Liver (tissue), 3 donors: ENCODE measurements around the gene APOOL.

ENCODE experiments used
- EGR1 ChIP-seq, 2 donors: IDR thresholded peaks; 2 replicates each; pipeline ENCODE4 v1.6.1; 2016 to 2018; ENCODE audit warnings: antibody characterized with exemption in 2 of 2, low read depth in 2 of 2
- FOXA1 ChIP-seq: IDR thresholded peaks from 2 replicates; pipeline ENCODE4 v1.6.1; 2016; ENCODE audit warnings: antibody characterized with exemption
- JUND ChIP-seq, 2 donors: IDR thresholded peaks; 2 replicates each; pipeline ENCODE4 v1.6.1; 2016; ENCODE audit warnings: antibody characterized with exemption in 2 of 2
- MAX ChIP-seq: IDR thresholded peaks from 2 replicates; pipeline ENCODE4 v1.6.1; 2016; ENCODE audit warnings: antibody characterized with exemption
- NR2F2 ChIP-seq: IDR thresholded peaks from 2 replicates; pipeline ENCODE4 v1.6.1; 2016; ENCODE audit warnings: antibody characterized with exemption
- RAD21 ChIP-seq, 2 donors: IDR thresholded peaks; 2 replicates each; pipeline ENCODE4 v1.6.1; 2016; ENCODE audit warnings: antibody characterized with exemption in 2 of 2, mild to moderate bottlenecking in 2 of 2
- SP1 ChIP-seq: IDR thresholded peaks from 2 replicates; pipeline ENCODE4 v1.6.1; 2018; ENCODE audit warnings: antibody characterized with exemption, mild to moderate bottlenecking
- TAF1 ChIP-seq: conservative IDR thresholded peaks from 2 replicates; pipeline ENCODE4 v1.6.1; 2016; ENCODE audit warnings: antibody characterized with exemption, mild to moderate bottlenecking
- YY1 ChIP-seq: IDR thresholded peaks from 2 replicates; pipeline ENCODE4 v1.6.1; 2016; ENCODE audit warnings: antibody characterized with exemption, mild to moderate bottlenecking
- TF ChIP-seq, protein P1 (sequence below): fragments of 150-350 bp; IDR thresholded peaks from 2 replicates; pipeline ENCODE4 v1.5.1; 2017; ENCODE audit warnings: improper control_type of control experiment, low read depth, low read length; ENCODE audit not compliant: missing input control
- TF ChIP-seq, protein P2 (sequence below): IDR thresholded peaks from 2 replicates; pipeline ENCODE4 v1.6.1; 2016; ENCODE audit warnings: antibody characterized with exemption, mild to moderate bottlenecking
- TF ChIP-seq, protein P3 (sequence below): IDR thresholded peaks from 2 replicates; pipeline ENCODE4 v1.6.1; 2016; ENCODE audit warnings: antibody characterized with exemption
- TF ChIP-seq, protein P4 (sequence below): IDR thresholded peaks from 2 replicates; pipeline ENCODE4 v1.6.1; 2016; ENCODE audit warnings: antibody characterized with exemption
- donor health status: healthy.
- donor health status: healthy.

- no peak for TF ChIP-seq NR2F2
- no peak for TF ChIP-seq TAF1
- TF ChIP-seq, protein P1, sequence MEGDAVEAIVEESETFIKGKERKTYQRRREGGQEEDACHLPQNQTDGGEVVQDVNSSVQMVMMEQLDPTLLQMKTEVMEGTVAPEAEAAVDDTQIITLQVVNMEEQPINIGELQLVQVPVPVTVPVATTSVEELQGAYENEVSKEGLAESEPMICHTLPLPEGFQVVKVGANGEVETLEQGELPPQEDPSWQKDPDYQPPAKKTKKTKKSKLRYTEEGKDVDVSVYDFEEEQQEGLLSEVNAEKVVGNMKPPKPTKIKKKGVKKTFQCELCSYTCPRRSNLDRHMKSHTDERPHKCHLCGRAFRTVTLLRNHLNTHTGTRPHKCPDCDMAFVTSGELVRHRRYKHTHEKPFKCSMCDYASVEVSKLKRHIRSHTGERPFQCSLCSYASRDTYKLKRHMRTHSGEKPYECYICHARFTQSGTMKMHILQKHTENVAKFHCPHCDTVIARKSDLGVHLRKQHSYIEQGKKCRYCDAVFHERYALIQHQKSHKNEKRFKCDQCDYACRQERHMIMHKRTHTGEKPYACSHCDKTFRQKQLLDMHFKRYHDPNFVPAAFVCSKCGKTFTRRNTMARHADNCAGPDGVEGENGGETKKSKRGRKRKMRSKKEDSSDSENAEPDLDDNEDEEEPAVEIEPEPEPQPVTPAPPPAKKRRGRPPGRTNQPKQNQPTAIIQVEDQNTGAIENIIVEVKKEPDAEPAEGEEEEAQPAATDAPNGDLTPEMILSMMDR: no peak
- TF ChIP-seq, protein P2, sequence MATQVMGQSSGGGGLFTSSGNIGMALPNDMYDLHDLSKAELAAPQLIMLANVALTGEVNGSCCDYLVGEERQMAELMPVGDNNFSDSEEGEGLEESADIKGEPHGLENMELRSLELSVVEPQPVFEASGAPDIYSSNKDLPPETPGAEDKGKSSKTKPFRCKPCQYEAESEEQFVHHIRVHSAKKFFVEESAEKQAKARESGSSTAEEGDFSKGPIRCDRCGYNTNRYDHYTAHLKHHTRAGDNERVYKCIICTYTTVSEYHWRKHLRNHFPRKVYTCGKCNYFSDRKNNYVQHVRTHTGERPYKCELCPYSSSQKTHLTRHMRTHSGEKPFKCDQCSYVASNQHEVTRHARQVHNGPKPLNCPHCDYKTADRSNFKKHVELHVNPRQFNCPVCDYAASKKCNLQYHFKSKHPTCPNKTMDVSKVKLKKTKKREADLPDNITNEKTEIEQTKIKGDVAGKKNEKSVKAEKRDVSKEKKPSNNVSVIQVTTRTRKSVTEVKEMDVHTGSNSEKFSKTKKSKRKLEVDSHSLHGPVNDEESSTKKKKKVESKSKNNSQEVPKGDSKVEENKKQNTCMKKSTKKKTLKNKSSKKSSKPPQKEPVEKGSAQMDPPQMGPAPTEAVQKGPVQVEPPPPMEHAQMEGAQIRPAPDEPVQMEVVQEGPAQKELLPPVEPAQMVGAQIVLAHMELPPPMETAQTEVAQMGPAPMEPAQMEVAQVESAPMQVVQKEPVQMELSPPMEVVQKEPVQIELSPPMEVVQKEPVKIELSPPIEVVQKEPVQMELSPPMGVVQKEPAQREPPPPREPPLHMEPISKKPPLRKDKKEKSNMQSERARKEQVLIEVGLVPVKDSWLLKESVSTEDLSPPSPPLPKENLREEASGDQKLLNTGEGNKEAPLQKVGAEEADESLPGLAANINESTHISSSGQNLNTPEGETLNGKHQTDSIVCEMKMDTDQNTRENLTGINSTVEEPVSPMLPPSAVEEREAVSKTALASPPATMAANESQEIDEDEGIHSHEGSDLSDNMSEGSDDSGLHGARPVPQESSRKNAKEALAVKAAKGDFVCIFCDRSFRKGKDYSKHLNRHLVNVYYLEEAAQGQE: no peak
- TF ChIP-seq RAD21 (IDR thresholded peaks at IDR 0.05): no peak
- no peak for TF ChIP-seq MAX
- TF ChIP-seq SP1: no peak
- TF ChIP-seq FOXA1: no peak
- no peak for TF ChIP-seq YY1
- TF ChIP-seq JUND (IDR thresholded peaks at IDR 0.05): no peak
- TF ChIP-seq, protein P3, sequence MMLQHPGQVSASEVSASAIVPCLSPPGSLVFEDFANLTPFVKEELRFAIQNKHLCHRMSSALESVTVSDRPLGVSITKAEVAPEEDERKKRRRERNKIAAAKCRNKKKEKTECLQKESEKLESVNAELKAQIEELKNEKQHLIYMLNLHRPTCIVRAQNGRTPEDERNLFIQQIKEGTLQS: no peak
- TF ChIP-seq, protein P4, sequence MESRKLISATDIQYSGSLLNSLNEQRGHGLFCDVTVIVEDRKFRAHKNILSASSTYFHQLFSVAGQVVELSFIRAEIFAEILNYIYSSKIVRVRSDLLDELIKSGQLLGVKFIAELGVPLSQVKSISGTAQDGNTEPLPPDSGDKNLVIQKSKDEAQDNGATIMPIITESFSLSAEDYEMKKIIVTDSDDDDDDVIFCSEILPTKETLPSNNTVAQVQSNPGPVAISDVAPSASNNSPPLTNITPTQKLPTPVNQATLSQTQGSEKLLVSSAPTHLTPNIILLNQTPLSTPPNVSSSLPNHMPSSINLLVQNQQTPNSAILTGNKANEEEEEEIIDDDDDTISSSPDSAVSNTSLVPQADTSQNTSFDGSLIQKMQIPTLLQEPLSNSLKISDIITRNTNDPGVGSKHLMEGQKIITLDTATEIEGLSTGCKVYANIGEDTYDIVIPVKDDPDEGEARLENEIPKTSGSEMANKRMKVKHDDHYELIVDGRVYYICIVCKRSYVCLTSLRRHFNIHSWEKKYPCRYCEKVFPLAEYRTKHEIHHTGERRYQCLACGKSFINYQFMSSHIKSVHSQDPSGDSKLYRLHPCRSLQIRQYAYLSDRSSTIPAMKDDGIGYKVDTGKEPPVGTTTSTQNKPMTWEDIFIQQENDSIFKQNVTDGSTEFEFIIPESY: no peak
- TF ChIP-seq EGR1 (IDR thresholded peaks at IDR 0.05; ENCODE audit: low read depth in 2 of 2): no peak
Measured at GRCh38 chrX:85017721-85018120, 14.0 kb downstream of the APOOL start.
